Stimulated activated CD4-positive, alpha-beta T cell treated with anti-CD3 and anti-CD28 coated beads, Interleukin-1b, Interleukin-23, amount 100 ng/mL, for 1 hour (primary cell): Measurements from ENCODE around the gene FKBP11.

ENCODE experiments used
- DNase-seq, 2 donors: peaks; one replicate each; pipeline ENCODE4 v3.0.0-alpha.2; 2020; ENCODE audit warnings: low read depth in 2 of 2

Gene FKBP11

GRCh38 chr12:48925304-48926011, at the start of gene FKBP11:
FKBP11 (minus strand) TSS chr12:48925492; CDS start chr12:48925428, 64 bp downstream.
- DNase-seq, result peak; percentile 34 to 50

- no peak for DNase-seq
Measured at GRCh38 chr12:48973941-48974673, 48.8 kb upstream of the FKBP11 start.

- no peak for DNase-seq
Measured at GRCh38 chr12:48973531-48973930, 48.2 kb upstream of the FKBP11 start.

- no peak for DNase-seq
Measured at GRCh38 chr12:48972952-48973483, 47.7 kb upstream of the FKBP11 start.

GRCh38 chr12:48972213-48972951, 47.1 kb upstream of the FKBP11 start:
- DNase-seq, result no peak

- no peak for DNase-seq
Measured at GRCh38 chr12:48970702-48971334, 45.5 kb upstream of the FKBP11 start.

- DNase-seq, result no peak
Measured at GRCh38 chr12:48969833-48970701, 44.8 kb upstream of the FKBP11 start.

GRCh38 chr12:48969160-48969771, 44.0 kb upstream of the FKBP11 start:
- no peak for DNase-seq

GRCh38 chr12:48968467-48968866, 43.2 kb upstream of the FKBP11 start:
- DNase-seq, result no peak

GRCh38 chr12:48967991-48968390, 42.7 kb upstream of the FKBP11 start:
- DNase-seq, result no peak

GRCh38 chr12:48966177-48966895, 41.0 kb upstream of the FKBP11 start:
- no peak for DNase-seq

GRCh38 chr12:48965298-48965838, 40.1 kb upstream of the FKBP11 start:
- no peak for DNase-seq

- DNase-seq, result no peak
Measured at GRCh38 chr12:48961801-48962200, 36.5 kb upstream of the FKBP11 start.

GRCh38 chr12:48961331-48961730, 36.0 kb upstream of the FKBP11 start:
- no peak for DNase-seq

- no peak for DNase-seq
Measured at GRCh38 chr12:48960834-48961233, 35.5 kb upstream of the FKBP11 start.

- no peak for DNase-seq
Measured at GRCh38 chr12:48958049-48958388, 32.7 kb upstream of the FKBP11 start.

- peak; percentile 79 to 83 for DNase-seq
Measured at GRCh38 chr12:48957141-48958048, 32.1 kb upstream of the FKBP11 start, which contains the start of gene ARF3. ARF3 (minus strand) TSS chr12:48957487; CDS start chr12:48941095, 16,392 bp downstream.
